H1 (cell line): ENCODE measurements around the gene TAPBPL. TPM values are rescaled to one million over a fixed set of nuclear protein-coding genes. Genes with fewer than 3 reads are reported as not detected.

ENCODE experiments used
- BRCA1 ChIP-seq: IDR thresholded peaks from 2 replicates; pipeline ENCODE4 v1.6.1; 2012; ENCODE audit warnings: low read depth, low read length, improper control_type of control experiment
- CBX5 ChIP-seq: fragments of 300-800, 300-1000 bp; sonication (generic); IDR thresholded peaks from 2 replicates; pipeline ENCODE4 v1.7.1; 2016; ENCODE audit warnings: antibody characterized with exemption, low read length, low read depth
- CHD2 ChIP-seq: IDR thresholded peaks from 2 replicates; pipeline ENCODE4 v1.6.1; 2012; ENCODE audit warnings: low read length, improper control_type of control experiment
- CTCF ChIP-seq, 3 experiments: IDR thresholded peaks; 1 replicate in 2 of 3; 2 replicates in 1 of 3; pipeline versions ENCODE4 v1.5.1 to v1.6.1; 2011; ENCODE audit warnings: low read length in 3 of 3, mild to moderate bottlenecking in 3 of 3, inconsistent platforms in 2 of 3, low read depth in 1 of 3, moderate library complexity in 1 of 3; ENCODE audit not compliant: insufficient read depth in 1 of 3; ENCODE audit errors: control extremely low read depth in 1 of 3
- GABPA ChIP-seq: IDR thresholded peaks from 2 replicates; pipeline ENCODE4 v1.6.1; 2011; ENCODE audit warnings: mild to moderate bottlenecking, low read length, moderate library complexity, borderline replicate concordance; ENCODE audit not compliant: insufficient read depth
- HDAC2 ChIP-seq, 2 experiments: fragments of 300-600 bp in 1 of 2; sonication (generic) in 1 of 2; IDR thresholded peaks; 2 replicates each; pipeline ENCODE4 v1.6.1; 2011 to 2012; ENCODE audit warnings: low read depth in 2 of 2, low read length in 2 of 2, mild to moderate bottlenecking in 2 of 2, moderate library complexity in 2 of 2, borderline replicate concordance in 1 of 2, inconsistent platforms in 1 of 2
- KDM4A ChIP-seq: IDR thresholded peaks from one replicate; pipeline ENCODE4 v1.7.1; 2012; ENCODE audit warnings: low read depth, mild to moderate bottlenecking, moderate library complexity, low read length, inconsistent platforms; ENCODE audit not compliant: severe bottlenecking
- PHF8 ChIP-seq: fragments of 200-600 bp; sonication (generic); conservative IDR thresholded peaks from 2 replicates; pipeline ENCODE4 v1.7.1; 2012; ENCODE audit warnings: low read depth, mild to moderate bottlenecking, inconsistent platforms, low read length, moderate library complexity
- POLR2A ChIP-seq, 2 experiments: IDR thresholded peaks; 1 replicate in 1 of 2; 2 replicates in 1 of 2; pipeline ENCODE4 v1.6.1; 2011; ENCODE audit warnings: low read depth in 2 of 2, low read length in 2 of 2, mild to moderate bottlenecking in 2 of 2; ENCODE audit errors: control extremely low read depth in 1 of 2
- RAD21 ChIP-seq, 2 experiments: IDR thresholded peaks in 1 of 2; conservative IDR thresholded peaks in 1 of 2; 2 replicates each; pipeline ENCODE4 v1.6.1; 2011; ENCODE audit warnings: low read depth in 2 of 2, low read length in 2 of 2, improper control_type of control experiment in 1 of 2, inconsistent platforms in 1 of 2, mild to moderate bottlenecking in 1 of 2, moderate library complexity in 1 of 2
- RBBP5 ChIP-seq: IDR thresholded peaks from 2 replicates; pipeline ENCODE4 v1.7.1; 2012; ENCODE audit warnings: low read depth, mild to moderate bottlenecking, inconsistent platforms, low read length, moderate library complexity, borderline replicate concordance
- RNF2 ChIP-seq: fragments of 200-900, 300-1000 bp; sonication (generic); IDR thresholded peaks from 2 replicates; pipeline ENCODE4 v1.7.1; 2016; ENCODE audit warnings: borderline replicate concordance, low read depth, mild to moderate bottlenecking, antibody characterized with exemption, low read length; ENCODE audit not compliant: poor library complexity, severe bottlenecking; ENCODE audit errors: missing control alignments
- SIN3A ChIP-seq, 2 experiments: IDR thresholded peaks in 1 of 2; conservative IDR thresholded peaks in 1 of 2; 2 replicates each; pipeline ENCODE4 v1.6.1; 2011 to 2012; ENCODE audit warnings: low read length in 2 of 2, improper control_type of control experiment in 1 of 2, low read depth in 1 of 2, mild to moderate bottlenecking in 1 of 2
- SP1 ChIP-seq: IDR thresholded peaks from 2 replicates; pipeline ENCODE4 v1.6.1; 2011; ENCODE audit warnings: low read depth, low read length
- SP2 ChIP-seq: IDR thresholded peaks from 2 replicates; pipeline ENCODE4 v1.6.1; 2012; ENCODE audit warnings: mild to moderate bottlenecking, low read length, inconsistent platforms
- TAF1 ChIP-seq: IDR thresholded peaks from 2 replicates; pipeline ENCODE4 v1.6.1; 2011; ENCODE audit warnings: mild to moderate bottlenecking, low read depth, low read length
- polyA plus RNA-seq, 7 experiments: library from polyadenylated mRNA; depleted of rRNA in 3 of 7; stranded (reverse) in 5 of 7; unstranded in 2 of 7; fragments of >200 nt in 5 of 7; fragments of 200-250 nt in 2 of 7; gene quantifications; 1 replicate in 5 of 7; 2 replicates in 1 of 7; 4 replicates in 1 of 7; pipeline versions ENCODE4 v1.2.1 to v1.2.3, GENCODE V29; 2011 to 2013; ENCODE audit warnings: missing spikeins in 2 of 7, mixed read lengths in 2 of 7
- total RNA-seq: library from RNA; stranded (reverse); fragmentation: NEBNext Ultra II Directional; extraction: Animal tissue kit (Norgen Biotek cat#: 25700); gene quantifications from 2 replicates; pipeline ENCODE4 v1.2.1, GENCODE V29; 2021
- TF ChIP-seq, protein P1 (sequence below): IDR thresholded peaks from 2 replicates; pipeline ENCODE4 v1.6.1; 2012; ENCODE audit warnings: inconsistent platforms
- TF ChIP-seq, protein P2 (sequence below): IDR thresholded peaks from 2 replicates; pipeline ENCODE4 v1.6.1; 2012; ENCODE audit warnings: inconsistent platforms

Gene TAPBPL
- total and polyA plus RNA-seq, 2 of the 8 experiments (the other 6 are each of a cell fraction or from before 2014, with no cell fraction given) = 0.61 to 1.5 TPM

DNA sequence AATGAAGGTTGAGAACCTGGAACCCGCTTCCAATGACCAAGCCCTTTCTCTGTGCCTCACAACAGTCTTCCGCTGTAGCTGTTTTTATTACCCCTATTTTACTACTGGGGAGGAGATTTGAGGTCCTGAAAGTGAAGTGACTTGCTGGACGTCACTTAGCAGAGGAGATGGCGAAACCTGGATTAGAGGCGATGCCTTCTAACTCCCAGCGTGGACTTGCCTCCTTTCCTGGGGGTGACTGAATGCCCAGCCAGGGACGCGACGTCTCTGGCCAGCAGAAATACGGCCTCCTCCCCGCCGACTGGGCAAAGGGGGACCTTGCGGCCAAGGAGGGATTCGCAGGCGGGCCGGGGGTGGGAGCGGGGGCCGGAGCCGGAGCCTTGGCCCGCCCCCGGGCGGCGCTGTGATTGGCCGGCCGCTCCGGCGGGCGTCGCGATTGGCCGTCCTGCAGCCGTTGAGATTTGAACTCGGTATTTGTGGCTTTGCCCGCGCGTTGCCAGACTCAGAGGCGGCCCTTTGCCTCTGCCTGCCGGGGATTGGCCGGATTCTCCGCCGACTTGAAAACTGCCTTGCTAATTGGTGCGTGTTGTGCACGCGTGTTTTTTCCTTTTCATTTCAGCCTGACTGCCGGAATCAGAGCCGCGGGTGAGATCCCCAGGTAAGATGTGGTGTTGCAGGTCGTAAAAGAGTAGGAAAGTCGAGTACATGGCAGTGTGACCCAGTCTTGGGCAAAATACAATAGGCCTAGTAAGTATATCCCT lies 41.8 kb downstream of the TAPBPL start, which contains the start of gene NCAPD2 (continued):
- TF ChIP-seq CTCF (IDR thresholded peaks at IDR 0.05; ENCODE audit: control extremely low read depth in 1 of 3, insufficient read depth in 1 of 3, low read depth in 1 of 3, low read length in 3 of 3) = peak in 2 of 3 experiments; percentile 12 to 19; a peak in 2 of 4 replicates
- no peak for TF ChIP-seq GABPA
- no peak; a peak in 1 of 4 replicates for TF ChIP-seq RAD21 (IDR thresholded peaks at IDR 0.05 in 1 of 2, conservative IDR thresholded peaks at IDR 0.05 in 1 of 2; ENCODE audit: low read depth in 2 of 2, low read length in 2 of 2)
- TF ChIP-seq, protein P1, sequence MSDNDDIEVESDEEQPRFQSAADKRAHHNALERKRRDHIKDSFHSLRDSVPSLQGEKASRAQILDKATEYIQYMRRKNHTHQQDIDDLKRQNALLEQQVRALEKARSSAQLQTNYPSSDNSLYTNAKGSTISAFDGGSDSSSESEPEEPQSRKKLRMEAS = peak; percentile 61; the same call in 1 of the 2 replicates
- 0 out of 2 replicates have a peak, but pooled peaks have one; percentile 13 for TF ChIP-seq TAF1
- peak; percentile 48 for TF ChIP-seq KDM4A
- peak; percentile 33 for TF ChIP-seq PHF8
- TF ChIP-seq BRCA1 = no peak
- peak; percentile 21; the same call in 1 of the 2 replicates for TF ChIP-seq SP2
- TF ChIP-seq RBBP5 = 0 out of 2 replicates have a peak, but pooled peaks have one; percentile 58
- no peak for TF ChIP-seq RNF2
- peak; percentile 72 to 76 for TF ChIP-seq POLR2A (IDR thresholded peaks at IDR 0.05; ENCODE audit: control extremely low read depth in 1 of 2, low read depth in 2 of 2, low read length in 2 of 2)
- peak; percentile 87; a peak in 2 of 4 replicates for TF ChIP-seq SIN3A (conservative IDR thresholded peaks at IDR 0.05 in 1 of 2, IDR thresholded peaks at IDR 0.05 in 1 of 2; ENCODE audit: low read depth in 1 of 2, low read length in 2 of 2)
- no peak for TF ChIP-seq CBX5
- peak; percentile 24; the same call in 1 of the 2 replicates for TF ChIP-seq CHD2
- TF ChIP-seq SP1 = peak; percentile 82; the same call in 1 of the 2 replicates
- TF ChIP-seq, protein P2, sequence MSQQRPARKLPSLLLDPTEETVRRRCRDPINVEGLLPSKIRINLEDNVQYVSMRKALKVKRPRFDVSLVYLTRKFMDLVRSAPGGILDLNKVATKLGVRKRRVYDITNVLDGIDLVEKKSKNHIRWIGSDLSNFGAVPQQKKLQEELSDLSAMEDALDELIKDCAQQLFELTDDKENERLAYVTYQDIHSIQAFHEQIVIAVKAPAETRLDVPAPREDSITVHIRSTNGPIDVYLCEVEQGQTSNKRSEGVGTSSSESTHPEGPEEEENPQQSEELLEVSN = peak; percentile 30; the same call in 1 of the 2 replicates
- peak; percentile 83 to 96; a peak in 3 of 4 replicates for TF ChIP-seq HDAC2 (IDR thresholded peaks at IDR 0.05; ENCODE audit: borderline replicate concordance in 1 of 2, low read depth in 2 of 2, low read length in 2 of 2)
